Natural killer cell treated with Interleukin-12 subunit alpha and Interleukin-12 subunit beta and Interleukin-15 and Interleukin-18, amount 100 ng/mL, for 72 hours (primary cell): ENCODE measurements around the gene TNFSF15. TPM values are rescaled to one million over a fixed set of nuclear protein-coding genes. Genes with fewer than 3 reads are reported as not detected.

ENCODE experiments used
- ATAC-seq, 2 donors: fragments of 150-1000 bp; cut with Tn5 transposase in 1 of 2; sonication (Bioruptor Pico), chemical (Tn5 transposase) in 1 of 2; 2 replicates each; pipeline ENCODE4 v1.10.0; 2021
- DNase-seq: peaks from one replicate; pipeline ENCODE4 v3.0.0; 2022; ENCODE audit warnings: low spot score
- H3K27ac Mint-ChIP-seq, 2 donors: 1 replicate in 1 of 2; 2 replicates in 1 of 2; pipeline ENCODE4 v1.8.0; 2022; ENCODE audit warnings: mixed read lengths in 2 of 2, mild to moderate bottlenecking in 1 of 2, moderate library complexity in 1 of 2
- H3K27me3 Mint-ChIP-seq, 2 donors: 1 replicate in 1 of 2; 2 replicates in 1 of 2; pipeline ENCODE4 v1.8.0; 2022; ENCODE audit warnings: mixed read lengths in 2 of 2
- H3K36me3 Mint-ChIP-seq: one replicate; pipeline ENCODE4 v1.8.0; 2022; ENCODE audit warnings: mixed read lengths
- H3K4me1 Mint-ChIP-seq, 2 donors: 1 replicate in 1 of 2; 2 replicates in 1 of 2; pipeline ENCODE4 v1.8.0; 2022; ENCODE audit warnings: low read depth in 2 of 2, mixed read lengths in 2 of 2, mild to moderate bottlenecking in 1 of 2
- H3K4me3 Mint-ChIP-seq: one replicate; pipeline ENCODE4 v1.8.0; 2022; ENCODE audit warnings: mixed read lengths
- H3K9me3 Mint-ChIP-seq: 2 replicates; pipeline ENCODE4 v1.8.0; 2022; ENCODE audit warnings: mixed read lengths
- total RNA-seq, 2 donors: library from RNA; stranded (reverse); gene quantifications; one replicate each; pipeline ENCODE4 v1.2.3, GENCODE V29; 2022

TNFSF15 gene
- total RNA-seq, 2 donors from 2014 or later = 0.08 TPM; not detected in 1

- H3K27ac Mint-ChIP-seq = no peak overlapping the region
- H3K4me3 Mint-ChIP-seq = no peak overlapping the region
- H3K27me3 Mint-ChIP-seq = peaks cover 12 to 23% of the 10 kb centered on the region in 2 donors
- H3K36me3 Mint-ChIP-seq = peaks cover 4% of the 10 kb centered on the region
- ATAC-seq = peak in 1 of 2 donors; percentile 60
- no peaks in the 10 kb centered on the region for H3K4me1 Mint-ChIP-seq
- no peak for DNase-seq
- no peaks in the 10 kb centered on the region for H3K9me3 Mint-ChIP-seq
These were observed 31.3 kb downstream of the TNFSF15 start for GRCh38 chr9:114774524-114774923.

DNA sequence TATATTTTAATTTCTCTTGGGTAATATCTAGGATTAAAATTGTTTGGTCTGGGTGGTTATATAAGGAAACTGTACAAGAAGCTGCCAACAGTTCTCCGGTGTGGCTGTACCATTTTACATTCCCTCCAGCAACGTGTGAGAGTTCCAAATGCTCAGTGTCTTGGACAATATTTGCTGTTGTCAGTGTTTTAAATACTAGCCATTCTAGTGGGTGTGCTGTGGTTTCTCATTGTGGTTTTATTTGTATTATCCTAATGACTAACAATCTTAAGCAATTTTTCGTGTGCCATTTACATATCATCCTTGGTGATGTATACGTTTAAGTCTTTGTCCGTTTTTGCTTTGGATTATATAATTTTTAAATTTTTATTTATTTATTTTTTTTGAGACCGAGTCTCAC lies 34.0 kb downstream of the TNFSF15 start:
- no peak for ATAC-seq
- no peak for DNase-seq
- Mint-ChIP-seq H3K4me1 (no peaks in the 10 kb centered on the region), H3K4me3 (no peak overlapping the region), H3K27ac (no peak overlapping the region), H3K9me3 (no peaks in the 10 kb centered on the region), H3K36me3 (no peaks in the 10 kb centered on the region), H3K27me3 (peaks cover 0 to 2% of the 10 kb centered on the region in 2 donors)

DNA sequence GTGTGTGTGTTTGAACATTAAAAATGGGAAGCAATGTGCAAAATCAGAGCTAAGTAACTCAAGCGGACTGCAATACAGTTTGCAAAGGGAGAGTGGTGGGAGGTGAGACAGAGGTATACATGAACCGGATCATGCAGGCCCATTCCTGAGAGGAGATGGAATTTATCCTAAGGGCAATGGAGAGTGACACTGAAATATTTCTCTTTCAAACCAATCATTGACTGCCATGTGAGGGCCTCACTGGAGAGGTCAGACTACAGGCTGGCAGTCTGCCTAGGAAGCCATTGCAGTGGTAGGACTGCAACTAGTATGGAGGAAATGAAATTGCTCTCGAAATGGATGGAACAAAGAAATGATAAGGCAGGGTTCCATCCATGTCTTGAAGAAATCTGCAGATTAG lies 34.8 kb downstream of the TNFSF15 start:
- DNase-seq (no peak), ATAC-seq (no peak)
- no peaks in the 10 kb centered on the region for H3K27me3 Mint-ChIP-seq
- no peaks in the 10 kb centered on the region for H3K9me3 Mint-ChIP-seq
- no peak overlapping the region for H3K27ac Mint-ChIP-seq
- H3K4me3 Mint-ChIP-seq = no peak overlapping the region
- H3K36me3 Mint-ChIP-seq = no peaks in the 10 kb centered on the region
- no peaks in the 10 kb centered on the region for H3K4me1 Mint-ChIP-seq

DNA sequence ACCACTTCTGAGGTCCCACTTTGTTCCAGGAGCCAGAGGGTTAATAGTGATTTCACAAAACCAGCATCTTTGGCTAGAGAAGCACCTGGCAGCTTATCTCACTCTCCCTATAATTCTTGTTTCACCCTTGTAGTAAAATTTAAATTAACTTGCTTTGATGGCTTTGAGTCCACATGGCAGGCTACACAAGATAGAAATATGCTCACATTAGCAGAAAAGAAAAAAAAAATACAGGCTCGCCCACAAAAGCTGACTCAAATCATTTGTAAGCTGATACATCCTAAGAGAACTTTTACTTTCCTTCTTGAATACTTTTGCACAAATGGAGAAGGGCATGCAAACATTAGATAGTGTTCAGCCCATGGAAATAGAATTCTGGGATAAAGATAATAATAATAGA lies 36.2 kb downstream of the TNFSF15 start:
- H3K4me1 Mint-ChIP-seq = no peaks in the 10 kb centered on the region
- no peak for ATAC-seq
- H3K9me3 Mint-ChIP-seq = no peaks in the 10 kb centered on the region
- no peaks in the 10 kb centered on the region for H3K36me3 Mint-ChIP-seq
- no peak for DNase-seq
- H3K27me3 Mint-ChIP-seq = no peaks in the 10 kb centered on the region
- H3K4me3 Mint-ChIP-seq = no peak overlapping the region
- no peak overlapping the region for H3K27ac Mint-ChIP-seq

GRCh38 chr9:114763220-114763619 lies 42.6 kb downstream of the TNFSF15 start:
- DNase-seq (no peak), ATAC-seq (no peak)
- Mint-ChIP-seq H3K9me3 (no peaks in the 10 kb centered on the region), H3K4me3 (no peak overlapping the region), H3K27me3 (peaks cover 0 to 2% of the 10 kb centered on the region in 2 donors), H3K27ac (no peak overlapping the region), H3K4me1 (no peaks in the 10 kb centered on the region), H3K36me3 (no peaks in the 10 kb centered on the region)

GRCh38 chr9:114761523-114761922 lies 44.3 kb downstream of the TNFSF15 start:
- H3K4me3 Mint-ChIP-seq = no peak overlapping the region
- no peak overlapping the region for H3K27ac Mint-ChIP-seq
- no peaks in the 10 kb centered on the region for H3K36me3 Mint-ChIP-seq

GRCh38 chr9:114759512-114760341 lies 46.1 kb downstream of the TNFSF15 start:
- Mint-ChIP-seq H3K36me3 (no peaks in the 10 kb centered on the region), H3K27me3 (peaks cover 0 to 2% of the 10 kb centered on the region in 2 donors), H3K27ac (no peak overlapping the region), H3K4me1 (peaks cover 13 to 17% of the 10 kb centered on the region in 2 donors), H3K9me3 (no peaks in the 10 kb centered on the region), H3K4me3 (no peak overlapping the region)
- ATAC-seq = no peak
- no peak for DNase-seq

More at GRCh38 chr9:114761523-114761922, 44.3 kb downstream of the TNFSF15 start:
- H3K4me1 Mint-ChIP-seq = peaks cover 0 to 6% of the 10 kb centered on the region in 2 donors
- no peaks in the 10 kb centered on the region for H3K9me3 Mint-ChIP-seq
- peaks cover 0 to 2% of the 10 kb centered on the region in 2 donors for H3K27me3 Mint-ChIP-seq
- ATAC-seq (no peak), DNase-seq (no peak)

DNA sequence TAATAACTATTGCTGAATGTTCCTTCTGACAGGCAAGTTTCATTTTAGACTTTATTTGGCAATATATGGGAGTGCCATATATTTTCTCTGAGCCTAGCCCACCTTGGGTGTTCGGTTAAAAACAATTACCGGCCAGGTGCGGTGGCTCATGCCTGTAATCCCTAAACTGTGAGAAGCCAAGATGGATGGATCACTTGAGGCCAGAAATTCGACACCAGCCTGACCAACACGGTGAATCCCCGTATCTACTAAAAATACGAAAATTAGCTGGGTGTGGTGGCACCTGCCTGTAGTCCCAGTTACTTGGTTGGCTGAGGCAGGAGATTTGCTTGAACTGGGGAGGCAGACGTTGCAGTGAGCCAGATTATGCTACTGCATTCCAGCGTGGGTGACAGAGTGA lies 47.9 kb downstream of the TNFSF15 start:
- H3K4me1 Mint-ChIP-seq = peaks cover 23 to 28% of the 10 kb centered on the region in 2 donors

GRCh38 chr9:114757395-114757794 lies 48.4 kb downstream of the TNFSF15 start:
- H3K36me3 Mint-ChIP-seq = no peaks in the 10 kb centered on the region
- no peaks in the 10 kb centered on the region for H3K9me3 Mint-ChIP-seq
- peak overlapping the region in 1 of 2 donors; percentile 40 for H3K27ac Mint-ChIP-seq
- no peak for DNase-seq
- H3K4me3 Mint-ChIP-seq = no peak overlapping the region
- no peak for ATAC-seq
- H3K4me1 Mint-ChIP-seq = peaks cover 23 to 28% of the 10 kb centered on the region in 2 donors
- no peaks in the 10 kb centered on the region for H3K27me3 Mint-ChIP-seq

More for the DNA sequence above, 47.9 kb downstream of the TNFSF15 start:
- Mint-ChIP-seq H3K27me3 (no peaks in the 10 kb centered on the region), H3K9me3 (no peaks in the 10 kb centered on the region), H3K36me3 (no peaks in the 10 kb centered on the region), H3K4me3 (no peak overlapping the region), H3K27ac (no peak overlapping the region)
- DNase-seq (no peak), ATAC-seq (no peak)

GRCh38 chr9:114756920-114757319 lies 48.9 kb downstream of the TNFSF15 start:
- H3K36me3 Mint-ChIP-seq = no peaks in the 10 kb centered on the region
- ATAC-seq (no peak), DNase-seq (no peak)
- no peak overlapping the region for H3K4me3 Mint-ChIP-seq
- no peaks in the 10 kb centered on the region for H3K9me3 Mint-ChIP-seq
- H3K27me3 Mint-ChIP-seq = no peaks in the 10 kb centered on the region
- peaks cover 23 to 28% of the 10 kb centered on the region in 2 donors for H3K4me1 Mint-ChIP-seq
- H3K27ac Mint-ChIP-seq = peak overlapping the region in 1 of 2 donors; percentile 40

DNA sequence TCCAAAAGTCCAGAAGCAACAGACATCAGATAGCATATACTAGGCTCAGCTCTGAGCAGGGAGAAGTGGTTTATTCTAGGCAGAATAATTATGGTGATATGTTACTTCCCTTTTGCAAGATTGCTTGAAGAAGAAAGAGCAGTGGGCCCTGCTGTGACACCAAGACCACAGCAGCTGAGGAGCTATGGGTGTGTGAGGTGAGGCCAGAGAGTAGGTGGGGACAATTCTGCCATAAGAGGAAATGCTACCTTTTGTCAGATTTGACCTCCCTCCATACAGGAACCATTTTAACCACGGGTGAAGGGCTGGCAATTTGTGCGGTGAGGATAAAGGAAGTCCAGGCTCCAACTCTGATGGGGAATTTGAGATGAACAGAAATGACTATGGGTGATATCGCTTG lies 51.3 kb downstream of the TNFSF15 start:
- peak; percentile 48 to 52 for ATAC-seq
- H3K9me3 Mint-ChIP-seq = no peaks in the 10 kb centered on the region

GRCh38 chr9:114746591-114747346 lies 59.1 kb downstream of the TNFSF15 start:
- Mint-ChIP-seq H3K27me3 (peaks cover 0 to 2% of the 10 kb centered on the region in 2 donors), H3K9me3 (no peaks in the 10 kb centered on the region), H3K4me1 (peaks cover 0 to 6% of the 10 kb centered on the region in 2 donors), H3K36me3 (no peaks in the 10 kb centered on the region), H3K27ac (no peak overlapping the region), H3K4me3 (no peak overlapping the region)
- no peak for DNase-seq
- ATAC-seq = no peak

More for the DNA sequence above, 51.3 kb downstream of the TNFSF15 start:
- no peak overlapping the region for H3K4me3 Mint-ChIP-seq
- H3K27me3 Mint-ChIP-seq = peaks cover 0 to 2% of the 10 kb centered on the region in 2 donors
- peaks cover 23 to 28% of the 10 kb centered on the region in 2 donors for H3K4me1 Mint-ChIP-seq
- H3K36me3 Mint-ChIP-seq = no peaks in the 10 kb centered on the region
- peak overlapping the region; percentile 1 for H3K27ac Mint-ChIP-seq
- DNase-seq = no peak

GRCh38 chr9:114745879-114746550 lies 59.8 kb downstream of the TNFSF15 start:
- no peak for ATAC-seq

More at GRCh38 chr9:114745879-114746550, 59.8 kb downstream of the TNFSF15 start:
- H3K9me3 Mint-ChIP-seq = no peaks in the 10 kb centered on the region
- no peak for DNase-seq
- peaks cover 0 to 6% of the 10 kb centered on the region in 2 donors for H3K4me1 Mint-ChIP-seq
- H3K27ac Mint-ChIP-seq = no peak overlapping the region
- peaks cover 0 to 2% of the 10 kb centered on the region in 2 donors for H3K27me3 Mint-ChIP-seq
- no peaks in the 10 kb centered on the region for H3K36me3 Mint-ChIP-seq
- H3K4me3 Mint-ChIP-seq = no peak overlapping the region
